ENCODE measurements around the gene ASAH2. TPM values are rescaled to one million over a fixed set of nuclear protein-coding genes. Genes with fewer than 3 reads are reported as not detected.

ASAH2 gene
- total and polyA plus RNA-seq, 2 donors (not counting 1 experiment from before 2014, with no cell fraction given), result 0.25 to 0.44 TPM

DNA sequence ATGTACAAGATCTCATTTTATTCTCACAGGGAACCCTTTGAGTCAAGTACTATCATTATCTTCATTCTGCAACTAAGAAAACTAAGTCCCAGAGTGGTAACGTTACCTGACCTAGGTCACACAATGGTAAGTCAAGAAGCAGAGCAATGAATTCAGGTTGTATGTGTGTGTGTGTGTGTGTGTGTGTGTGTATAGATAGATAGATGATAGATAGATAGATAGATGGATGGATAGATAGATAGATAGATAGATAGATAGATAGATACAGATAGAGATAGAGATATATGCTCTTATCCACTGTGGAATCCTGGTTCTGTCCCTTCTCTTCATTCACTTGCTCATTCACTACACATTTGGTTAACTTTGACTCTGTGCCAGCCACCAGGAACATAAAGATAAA, 29.8 kb downstream of the ASAH2 start:
- peaks cover 0 to 4% (median 0%) of the 10 kb centered on the region in 3 donors for H3K9me3 ChIP-seq (ENCODE audit: control extremely low read depth in 1 of 3, control insufficient read depth in 2 of 3, insufficient read depth in 1 of 3, low read length in 2 of 3)
- WGBS (ENCODE audit: insufficient coverage), result 67% methylated on average over 1 of the region's 1 CpG
- Mint-ChIP-seq H3K27me3 (peaks cover 10% of the 10 kb centered on the region), H3K4me3 (no peak overlapping the region), H3K9me3 (ENCODE audit: insufficient read depth) (no peaks in the 10 kb centered on the region), H3K27ac (no peak overlapping the region), H3K4me1 (peaks cover 6% of the 10 kb centered on the region)
- DNase-seq, result no peak
- POLR2A ChIA-PET, result no interaction called here
- H3K79me2 ChIP-seq (ENCODE audit: control insufficient read depth, insufficient read depth, low read length), result no peaks in the 10 kb centered on the region
- H3K27me3 ChIP-seq (replicated peaks in 1 of 4; ENCODE audit: control extremely low read depth in 1 of 4, control insufficient read depth in 3 of 4, insufficient read depth in 4 of 4, low read length in 3 of 4), result peaks cover 0 to 3% (median 0%) of the 10 kb centered on the region in 4 experiments
- no peaks in the 10 kb centered on the region for H4K20me1 ChIP-seq (ENCODE audit: control insufficient read depth, insufficient read depth, low read length, poor library complexity, severe bottlenecking)
- H3K27ac ChIP-seq (ENCODE audit: low read length in 2 of 2), result no peak overlapping the region
- CTCF ChIA-PET, result no interaction called here
- H3K36me3 ChIP-seq (replicated peaks in 1 of 2; ENCODE audit: control extremely low read depth in 1 of 2, control insufficient read depth in 1 of 2, extremely low read depth in 1 of 2, insufficient read depth in 2 of 2, low read length in 1 of 2), result no peaks in the 10 kb centered on the region
- no peak overlapping the region for H3K4me2 ChIP-seq (replicated peaks; ENCODE audit: low read depth, low read length, poor library complexity, severe bottlenecking)
- no peak overlapping the region for H2AFZ ChIP-seq (ENCODE audit: insufficient read depth, low read depth, low read length, poor library complexity, severe bottlenecking)
- peaks cover 0 to 4% of the 10 kb centered on the region in 2 donors for H3K4me1 ChIP-seq (ENCODE audit: control insufficient read depth in 2 of 2, insufficient read depth in 2 of 2, low read length in 2 of 2)
- H3K4me3 ChIP-seq (ENCODE audit: control extremely low read depth in 1 of 5, extremely low read depth in 1 of 5, insufficient read depth in 1 of 5, low read depth in 2 of 5, low read length in 4 of 5), result no peak overlapping the region
- no peak overlapping the region for H3K9ac ChIP-seq (ENCODE audit: low read length)
- ATAC-seq (ENCODE audit: low read depth), result no peak
- TF ChIP-seq CTCF (IDR thresholded peaks at IDR 0.05) (no peak), EZH2 (IDR thresholded peaks at IDR 0.05; ENCODE audit: borderline replicate concordance, insufficient read depth, low read depth, low read length, poor library complexity, severe bottlenecking) (no peak)
- intact Hi-C loops (cut with micrococcal nuclease), result no loop called here

DNA sequence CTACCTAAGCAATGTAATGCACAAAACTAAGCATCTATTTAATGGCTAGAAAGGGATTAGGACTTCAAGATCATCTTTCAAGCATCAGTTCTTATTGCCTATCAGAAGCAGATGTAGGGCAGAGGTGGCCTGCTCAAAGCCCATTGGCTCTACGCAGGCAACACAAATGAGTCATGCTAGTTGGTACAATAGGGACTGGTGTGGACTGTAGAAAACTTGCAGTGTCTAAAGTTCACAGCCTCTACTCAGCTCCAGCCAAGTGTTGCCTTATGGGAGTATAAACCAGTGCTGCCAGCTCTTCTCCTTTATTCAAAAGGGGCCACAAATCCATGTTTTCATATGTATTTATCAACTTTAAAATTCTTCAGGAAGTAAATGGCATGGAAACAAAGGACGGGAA, 31.7 kb downstream of the ASAH2 start:
- DNase-seq (no peak), ATAC-seq (ENCODE audit: low read depth) (no peak)
- Mint-ChIP-seq H3K27me3 (peaks cover 10% of the 10 kb centered on the region), H3K9me3 (ENCODE audit: insufficient read depth) (no peaks in the 10 kb centered on the region), H3K4me3 (no peak overlapping the region), H3K4me1 (peaks cover 5% of the 10 kb centered on the region), H3K27ac (no peak overlapping the region)
- TF ChIP-seq EZH2 (IDR thresholded peaks at IDR 0.05; ENCODE audit: borderline replicate concordance, insufficient read depth, low read depth, low read length, poor library complexity, severe bottlenecking) (no peak), CTCF (IDR thresholded peaks at IDR 0.05) (no peak)
- 60% methylated on average over 1 of the region's 2 CpGs for WGBS (ENCODE audit: insufficient coverage)
- Histone ChIP-seq H3K4me3 (ENCODE audit: control extremely low read depth in 1 of 5, extremely low read depth in 1 of 5, insufficient read depth in 1 of 5, low read depth in 2 of 5, low read length in 4 of 5) (no peak overlapping the region), H3K36me3 (replicated peaks in 1 of 2; ENCODE audit: control extremely low read depth in 1 of 2, control insufficient read depth in 1 of 2, extremely low read depth in 1 of 2, insufficient read depth in 2 of 2, low read length in 1 of 2) (no peaks in the 10 kb centered on the region), H3K4me1 (ENCODE audit: control insufficient read depth in 2 of 2, insufficient read depth in 2 of 2, low read length in 2 of 2) (peaks cover 0 to 4% of the 10 kb centered on the region in 2 donors), H4K20me1 (ENCODE audit: control insufficient read depth, insufficient read depth, low read length, poor library complexity, severe bottlenecking) (no peaks in the 10 kb centered on the region), H3K9ac (ENCODE audit: low read length) (no peak overlapping the region), H3K9me3 (ENCODE audit: control extremely low read depth in 1 of 3, control insufficient read depth in 2 of 3, insufficient read depth in 1 of 3, low read length in 2 of 3) (peaks cover 0 to 4% (median 0%) of the 10 kb centered on the region in 3 donors), H3K79me2 (ENCODE audit: control insufficient read depth, insufficient read depth, low read length) (no peaks in the 10 kb centered on the region), H3K4me2 (replicated peaks; ENCODE audit: low read depth, low read length, poor library complexity, severe bottlenecking) (no peak overlapping the region), H2AFZ (ENCODE audit: insufficient read depth, low read depth, low read length, poor library complexity, severe bottlenecking) (no peak overlapping the region), H3K27ac (ENCODE audit: low read length in 2 of 2) (no peak overlapping the region), H3K27me3 (replicated peaks in 1 of 4; ENCODE audit: control extremely low read depth in 1 of 4, control insufficient read depth in 3 of 4, insufficient read depth in 4 of 4, low read length in 3 of 4) (no peaks in the 10 kb centered on the region)
- intact Hi-C loops (cut with micrococcal nuclease), result no loop called here
- ChIA-PET CTCF (no interaction called here), POLR2A (no interaction called here)

Measured in B cell (primary cell).